Measurements from ENCODE around the gene KLHL6.

The KLHL6 gene

GRCh38 chr3:183489455-183490210 is 65.9 kb downstream of the KLHL6 start:
- H3K27ac ChIP-seq (ENCODE audit: low read length), result no peak overlapping the region
- H3K4me1 ChIP-seq (ENCODE audit: control insufficient read depth, low read depth, low read length), result peaks cover 19% of the 10 kb centered on the region
- no peaks in the 10 kb centered on the region for H3K36me3 ChIP-seq (ENCODE audit: control insufficient read depth, low read depth, low read length)
- no peaks in the 10 kb centered on the region for H3K27me3 ChIP-seq (ENCODE audit: control insufficient read depth, insufficient read depth, low read length)
- H3K9ac ChIP-seq (ENCODE audit: low read length), result no peak overlapping the region
- no peaks in the 10 kb centered on the region for H3K9me3 ChIP-seq (ENCODE audit: control insufficient read depth, low read depth, low read length)
- no peak overlapping the region for H3K4me3 ChIP-seq (ENCODE audit: low read length)

- Histone ChIP-seq H3K4me3 (ENCODE audit: low read length) (no peak overlapping the region), H3K9me3 (ENCODE audit: control insufficient read depth, low read depth, low read length) (no peaks in the 10 kb centered on the region), H3K4me1 (ENCODE audit: control insufficient read depth, low read depth, low read length) (peaks cover 19% of the 10 kb centered on the region)
These were observed 67.2 kb downstream of the KLHL6 start for GRCh38 chr3:183488343-183488742.

GRCh38 chr3:183487896-183488295 is 67.6 kb downstream of the KLHL6 start:
- Histone ChIP-seq H3K27me3 (ENCODE audit: control insufficient read depth, insufficient read depth, low read length) (no peaks in the 10 kb centered on the region), H3K4me1 (ENCODE audit: control insufficient read depth, low read depth, low read length) (peaks cover 19% of the 10 kb centered on the region), H3K9ac (ENCODE audit: low read length) (no peak overlapping the region), H3K36me3 (ENCODE audit: control insufficient read depth, low read depth, low read length) (no peaks in the 10 kb centered on the region), H3K27ac (ENCODE audit: low read length) (no peak overlapping the region), H3K4me3 (ENCODE audit: low read length) (no peak overlapping the region), H3K9me3 (ENCODE audit: control insufficient read depth, low read depth, low read length) (no peaks in the 10 kb centered on the region)

More at GRCh38 chr3:183488343-183488742, 67.2 kb downstream of the KLHL6 start:
- Histone ChIP-seq H3K9ac (ENCODE audit: low read length) (no peak overlapping the region), H3K27me3 (ENCODE audit: control insufficient read depth, insufficient read depth, low read length) (no peaks in the 10 kb centered on the region), H3K27ac (ENCODE audit: low read length) (no peak overlapping the region), H3K36me3 (ENCODE audit: control insufficient read depth, low read depth, low read length) (no peaks in the 10 kb centered on the region)

- Histone ChIP-seq H3K27ac (ENCODE audit: low read length) (no peak overlapping the region), H3K36me3 (ENCODE audit: control insufficient read depth, low read depth, low read length) (no peaks in the 10 kb centered on the region), H3K4me1 (ENCODE audit: control insufficient read depth, low read depth, low read length) (peaks cover 19% of the 10 kb centered on the region)
These were observed 68.5 kb downstream of the KLHL6 start for GRCh38 chr3:183487016-183487415.

GRCh38 chr3:183486472-183486871 is 69.0 kb downstream of the KLHL6 start:
- Histone ChIP-seq H3K36me3 (ENCODE audit: control insufficient read depth, low read depth, low read length) (no peaks in the 10 kb centered on the region), H3K27ac (ENCODE audit: low read length) (no peak overlapping the region), H3K4me1 (ENCODE audit: control insufficient read depth, low read depth, low read length) (peaks cover 19% of the 10 kb centered on the region), H3K9ac (ENCODE audit: low read length) (no peak overlapping the region), H3K27me3 (ENCODE audit: control insufficient read depth, insufficient read depth, low read length) (no peaks in the 10 kb centered on the region), H3K4me3 (ENCODE audit: low read length) (no peak overlapping the region), H3K9me3 (ENCODE audit: control insufficient read depth, low read depth, low read length) (no peaks in the 10 kb centered on the region)

More at GRCh38 chr3:183487016-183487415, 68.5 kb downstream of the KLHL6 start:
- Histone ChIP-seq H3K9ac (ENCODE audit: low read length) (no peak overlapping the region), H3K4me3 (ENCODE audit: low read length) (no peak overlapping the region), H3K9me3 (ENCODE audit: control insufficient read depth, low read depth, low read length) (no peaks in the 10 kb centered on the region), H3K27me3 (ENCODE audit: control insufficient read depth, insufficient read depth, low read length) (no peaks in the 10 kb centered on the region)

GRCh38 chr3:183485585-183485984 is 69.9 kb downstream of the KLHL6 start:
- no peak overlapping the region for H3K4me3 ChIP-seq (ENCODE audit: low read length)
- no peak overlapping the region for H3K9ac ChIP-seq (ENCODE audit: low read length)
- no peaks in the 10 kb centered on the region for H3K36me3 ChIP-seq (ENCODE audit: control insufficient read depth, low read depth, low read length)
- no peaks in the 10 kb centered on the region for H3K27me3 ChIP-seq (ENCODE audit: control insufficient read depth, insufficient read depth, low read length)
- peaks cover 17% of the 10 kb centered on the region for H3K4me1 ChIP-seq (ENCODE audit: control insufficient read depth, low read depth, low read length)
- no peaks in the 10 kb centered on the region for H3K9me3 ChIP-seq (ENCODE audit: control insufficient read depth, low read depth, low read length)
- no peak overlapping the region for H3K27ac ChIP-seq (ENCODE audit: low read length)

- Histone ChIP-seq H3K4me1 (ENCODE audit: control insufficient read depth, low read depth, low read length) (peaks cover 16% of the 10 kb centered on the region), H3K27ac (ENCODE audit: low read length) (no peak overlapping the region), H3K27me3 (ENCODE audit: control insufficient read depth, insufficient read depth, low read length) (no peaks in the 10 kb centered on the region)
These were observed 70.4 kb downstream of the KLHL6 start for GRCh38 chr3:183485093-183485492.

GRCh38 chr3:183484431-183485075 is 71.0 kb downstream of the KLHL6 start:
- H3K9me3 ChIP-seq (ENCODE audit: control insufficient read depth, low read depth, low read length), result no peaks in the 10 kb centered on the region
- H3K4me3 ChIP-seq (ENCODE audit: low read length), result no peak overlapping the region
- H3K36me3 ChIP-seq (ENCODE audit: control insufficient read depth, low read depth, low read length), result no peaks in the 10 kb centered on the region
- H3K4me1 ChIP-seq (ENCODE audit: control insufficient read depth, low read depth, low read length), result peaks cover 16% of the 10 kb centered on the region
- no peak overlapping the region for H3K9ac ChIP-seq (ENCODE audit: low read length)
- H3K27me3 ChIP-seq (ENCODE audit: control insufficient read depth, insufficient read depth, low read length), result no peaks in the 10 kb centered on the region
- H3K27ac ChIP-seq (ENCODE audit: low read length), result no peak overlapping the region

More at GRCh38 chr3:183485093-183485492, 70.4 kb downstream of the KLHL6 start:
- H3K9me3 ChIP-seq (ENCODE audit: control insufficient read depth, low read depth, low read length), result no peaks in the 10 kb centered on the region
- H3K4me3 ChIP-seq (ENCODE audit: low read length), result no peak overlapping the region
- H3K9ac ChIP-seq (ENCODE audit: low read length), result no peak overlapping the region
- no peaks in the 10 kb centered on the region for H3K36me3 ChIP-seq (ENCODE audit: control insufficient read depth, low read depth, low read length)

GRCh38 chr3:183481582-183481981 is 73.9 kb downstream of the KLHL6 start:
- Histone ChIP-seq H3K4me1 (ENCODE audit: control insufficient read depth, low read depth, low read length) (peaks cover 11% of the 10 kb centered on the region), H3K9me3 (ENCODE audit: control insufficient read depth, low read depth, low read length) (no peaks in the 10 kb centered on the region), H3K9ac (ENCODE audit: low read length) (no peak overlapping the region), H3K4me3 (ENCODE audit: low read length) (no peak overlapping the region), H3K27ac (ENCODE audit: low read length) (no peak overlapping the region), H3K27me3 (ENCODE audit: control insufficient read depth, insufficient read depth, low read length) (no peaks in the 10 kb centered on the region), H3K36me3 (ENCODE audit: control insufficient read depth, low read depth, low read length) (no peaks in the 10 kb centered on the region)

- Histone ChIP-seq H3K9me3 (ENCODE audit: control insufficient read depth, low read depth, low read length) (no peaks in the 10 kb centered on the region), H3K4me1 (ENCODE audit: control insufficient read depth, low read depth, low read length) (no peaks in the 10 kb centered on the region), H3K9ac (ENCODE audit: low read length) (no peak overlapping the region), H3K4me3 (ENCODE audit: low read length) (no peak overlapping the region), H3K27ac (ENCODE audit: low read length) (no peak overlapping the region), H3K36me3 (ENCODE audit: control insufficient read depth, low read depth, low read length) (no peaks in the 10 kb centered on the region), H3K27me3 (ENCODE audit: control insufficient read depth, insufficient read depth, low read length) (no peaks in the 10 kb centered on the region)
These were observed 77.0 kb downstream of the KLHL6 start for GRCh38 chr3:183478501-183478900.

- no peaks in the 10 kb centered on the region for H3K4me1 ChIP-seq (ENCODE audit: control insufficient read depth, low read depth, low read length)
- no peaks in the 10 kb centered on the region for H3K36me3 ChIP-seq (ENCODE audit: control insufficient read depth, low read depth, low read length)
- H3K9me3 ChIP-seq (ENCODE audit: control insufficient read depth, low read depth, low read length), result no peaks in the 10 kb centered on the region
- no peak overlapping the region for H3K27ac ChIP-seq (ENCODE audit: low read length)
- H3K4me3 ChIP-seq (ENCODE audit: low read length), result no peak overlapping the region
- H3K27me3 ChIP-seq (ENCODE audit: control insufficient read depth, insufficient read depth, low read length), result no peaks in the 10 kb centered on the region
- no peak overlapping the region for H3K9ac ChIP-seq (ENCODE audit: low read length)
These were observed 77.6 kb downstream of the KLHL6 start for GRCh38 chr3:183477801-183478456.
